Keratinocyte (primary cell): ENCODE measurements around the gene CASK.

Experiments used
- CTCF ChIP-seq, 3 experiments: IDR thresholded peaks in 1 of 3; conservative IDR thresholded peaks in 1 of 3; optimal IDR thresholded peaks in 1 of 3; 2 replicates in 2 of 3; 3 replicates in 1 of 3; pipeline versions ENCODE3 to v1.5.1; 2011; ENCODE audit warnings: low read length in 3 of 3, mild to moderate bottlenecking in 3 of 3, moderate library complexity in 2 of 3, control low read depth in 1 of 3, inconsistent platforms in 1 of 3; ENCODE audit not compliant: insufficient read depth in 2 of 3; ENCODE audit errors: extremely low read depth in 1 of 3
- EZH2 ChIP-seq: IDR thresholded peaks from one replicate; pipeline ENCODE4 v1.6.1; 2012; ENCODE audit warnings: inconsistent platforms, mild to moderate bottlenecking, low read length, moderate library complexity

- TF ChIP-seq CTCF (optimal IDR thresholded peaks at IDR 0.05 in 1 of 3, IDR thresholded peaks at IDR 0.05 in 1 of 3, conservative IDR thresholded peaks at IDR 0.05 in 1 of 3; ENCODE audit: extremely low read depth in 1 of 3, insufficient read depth in 2 of 3, low read length in 3 of 3): no peak
- TF ChIP-seq EZH2: no peak
Measured at GRCh38 chrX:41470706-41471105, 452.6 kb downstream of the CASK start.
